Muscle of leg (tissue), 11 donors: Measurements from ENCODE around the gene CAV1. TPM values are rescaled to one million over a fixed set of nuclear protein-coding genes. Genes with fewer than 3 reads are reported as not detected.

Source experiments
- DNase-seq: peaks from one replicate; pipeline ENCODE4 v3.0.0; 2013
- H3K27ac ChIP-seq: one replicate; pipeline ENCODE4 v1.5.1; 2013; ENCODE audit warnings: mild to moderate bottlenecking, low read length, control low read depth
- H3K27me3 ChIP-seq: one replicate; pipeline ENCODE4 v1.6.1; 2013; ENCODE audit warnings: low read length; ENCODE audit not compliant: control insufficient read depth, insufficient read depth
- H3K36me3 ChIP-seq: one replicate; pipeline ENCODE4 v1.6.1; 2013; ENCODE audit warnings: low read length; ENCODE audit not compliant: control insufficient read depth, insufficient read depth
- H3K4me1 ChIP-seq: one replicate; pipeline ENCODE4 v1.6.1; 2013; ENCODE audit warnings: low read length; ENCODE audit not compliant: control insufficient read depth, insufficient read depth
- H3K4me3 ChIP-seq: one replicate; pipeline ENCODE4 v1.5.1; 2013; ENCODE audit warnings: low read length, control low read depth
- H3K9me3 ChIP-seq: replicated peaks from 2 replicates; pipeline ENCODE4 v1.6.1; 2013; ENCODE audit warnings: low read depth, low read length; ENCODE audit not compliant: control insufficient read depth
- WGBS: methylation state at CpG from one replicate; pipeline ENCODE4 v1.1.5; 2013; ENCODE audit warnings: missing lambda C conversion rate; ENCODE audit not compliant: insufficient coverage; 5-methylcytosine and 5-hydroxymethylcytosine counted together
- polyA plus RNA-seq, 8 donors: library from polyadenylated mRNA; unstranded; fragments of 120-200 nt; gene quantifications; one replicate each; pipeline versions ENCODE4 v1.2.1 to v1.2.3, GENCODE V29; 2013; ENCODE audit warnings: inconsistent platforms in 1 of 8, low replicate concordance in 1 of 8; ENCODE audit not compliant: insufficient read length in 8 of 8, insufficient read depth in 1 of 8
- total RNA-seq: library from RNA; stranded (reverse); fragments of 120-200 nt; gene quantifications from one replicate; pipeline ENCODE4 v1.2.4, GENCODE V29; 2013

CAV1 gene
- total and polyA plus RNA-seq, 9 donors = 166 to 253 (median 198) TPM

DNA sequence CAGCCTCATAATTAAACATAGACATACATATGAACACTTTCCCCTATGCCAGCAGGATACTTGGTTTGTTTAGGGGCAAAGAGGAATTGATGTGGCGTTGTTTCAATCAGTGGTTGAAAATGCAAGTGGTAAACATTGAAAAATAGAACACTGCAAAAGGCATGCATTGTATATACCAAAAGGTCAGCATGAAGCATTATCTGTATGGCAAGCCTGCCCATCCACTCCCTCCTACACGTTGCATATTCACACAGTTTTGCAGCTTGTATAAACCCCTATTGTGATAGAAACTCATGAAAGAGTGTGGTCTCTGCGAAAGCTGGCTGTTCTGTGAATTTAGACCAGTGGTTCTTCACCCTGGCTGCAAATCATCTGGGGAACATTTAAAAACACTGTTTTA lies 17.1 kb downstream of the CAV1 start:
- WGBS = no CpG with 5 or more reads among the region's 3 CpGs
- no peaks in the 10 kb centered on the region for H3K9me3 ChIP-seq
- peaks cover 3% of the 10 kb centered on the region for H3K36me3 ChIP-seq
- no peaks in the 10 kb centered on the region for H3K27me3 ChIP-seq
- DNase-seq = no peak
- no peak overlapping the region for H3K4me3 ChIP-seq
- H3K27ac ChIP-seq = no peak overlapping the region
- H3K4me1 ChIP-seq = no peaks in the 10 kb centered on the region

DNA sequence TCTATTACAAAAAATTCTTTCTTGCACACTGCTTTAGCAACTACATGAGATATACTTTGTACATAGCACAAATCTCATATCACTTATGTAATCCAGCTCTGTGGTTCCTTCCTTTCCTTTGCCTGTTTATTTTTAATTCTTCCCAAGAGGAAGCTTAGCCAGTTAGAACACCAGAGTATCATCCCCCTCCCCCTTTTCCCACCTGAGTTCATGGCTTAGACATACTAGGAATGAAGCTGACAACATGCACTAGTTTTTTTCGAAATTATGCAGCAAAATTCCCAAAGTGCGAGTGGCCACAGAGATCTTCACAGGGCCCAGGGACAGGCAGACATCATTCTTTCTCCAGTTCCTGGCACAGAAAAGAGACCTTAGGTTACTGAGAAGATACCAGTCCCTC lies 17.8 kb downstream of the CAV1 start:
- WGBS = 81% methylated on average over 2 of the region's 2 CpGs

DNA sequence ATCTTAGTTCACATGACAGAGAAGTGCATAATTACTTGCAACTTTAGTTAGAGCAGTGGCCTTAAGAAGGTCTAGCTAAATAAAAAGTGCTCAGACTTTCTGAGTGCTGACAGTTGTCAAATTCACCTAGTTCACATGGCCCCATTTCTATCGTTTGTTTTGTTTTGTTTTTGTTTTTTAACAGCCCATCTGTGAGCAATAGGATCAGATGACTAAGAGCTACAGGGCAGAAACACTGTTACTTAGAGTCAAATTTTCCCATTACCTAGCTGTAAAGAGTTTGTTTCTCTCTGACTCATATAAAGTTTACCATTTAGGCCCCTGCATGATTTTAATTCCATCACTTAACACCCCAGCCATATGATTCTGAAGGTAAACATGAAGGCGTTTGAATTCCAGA lies 18.8 kb downstream of the CAV1 start:
- Histone ChIP-seq H3K4me3 (no peak overlapping the region), H3K27ac (no peak overlapping the region), H3K9me3 (no peaks in the 10 kb centered on the region), H3K36me3 (no peaks in the 10 kb centered on the region), H3K4me1 (no peaks in the 10 kb centered on the region), H3K27me3 (no peaks in the 10 kb centered on the region)
- no CpG with 5 or more reads among the region's 2 CpGs for WGBS
- DNase-seq = no peak

More for the DNA sequence above, 17.8 kb downstream of the CAV1 start:
- H3K4me3 ChIP-seq = no peak overlapping the region
- no peaks in the 10 kb centered on the region for H3K27me3 ChIP-seq
- no peaks in the 10 kb centered on the region for H3K9me3 ChIP-seq
- DNase-seq = no peak
- no peaks in the 10 kb centered on the region for H3K4me1 ChIP-seq
- peaks cover 3% of the 10 kb centered on the region for H3K36me3 ChIP-seq
- H3K27ac ChIP-seq = no peak overlapping the region

DNA sequence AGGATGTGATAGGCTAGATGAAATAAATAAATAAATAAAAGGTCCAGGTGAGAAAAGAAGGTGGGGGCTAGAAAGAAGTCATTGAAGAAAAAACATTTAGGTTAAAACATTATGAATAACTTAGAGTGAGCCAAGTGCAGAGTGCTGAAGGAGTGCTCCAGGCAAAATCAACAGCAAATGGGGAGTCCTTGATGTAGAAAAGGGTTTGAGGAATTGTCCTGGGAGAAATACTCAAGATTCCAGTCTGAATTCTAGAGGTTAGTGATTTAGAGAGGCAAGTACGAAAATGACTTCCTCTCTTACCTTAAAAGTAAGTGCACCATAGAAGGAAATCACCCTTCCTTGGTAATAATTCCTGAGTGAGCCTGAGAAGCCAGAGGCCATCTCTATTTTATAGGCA lies 19.7 kb downstream of the CAV1 start:
- no CpG with 5 or more reads among the region's 1 CpG for WGBS
- no peaks in the 10 kb centered on the region for H3K4me1 ChIP-seq
- H3K9me3 ChIP-seq = no peaks in the 10 kb centered on the region
- H3K27ac ChIP-seq = no peak overlapping the region
- no peaks in the 10 kb centered on the region for H3K27me3 ChIP-seq
- no peak for DNase-seq
- peaks cover 3% of the 10 kb centered on the region for H3K36me3 ChIP-seq
- no peak overlapping the region for H3K4me3 ChIP-seq

DNA sequence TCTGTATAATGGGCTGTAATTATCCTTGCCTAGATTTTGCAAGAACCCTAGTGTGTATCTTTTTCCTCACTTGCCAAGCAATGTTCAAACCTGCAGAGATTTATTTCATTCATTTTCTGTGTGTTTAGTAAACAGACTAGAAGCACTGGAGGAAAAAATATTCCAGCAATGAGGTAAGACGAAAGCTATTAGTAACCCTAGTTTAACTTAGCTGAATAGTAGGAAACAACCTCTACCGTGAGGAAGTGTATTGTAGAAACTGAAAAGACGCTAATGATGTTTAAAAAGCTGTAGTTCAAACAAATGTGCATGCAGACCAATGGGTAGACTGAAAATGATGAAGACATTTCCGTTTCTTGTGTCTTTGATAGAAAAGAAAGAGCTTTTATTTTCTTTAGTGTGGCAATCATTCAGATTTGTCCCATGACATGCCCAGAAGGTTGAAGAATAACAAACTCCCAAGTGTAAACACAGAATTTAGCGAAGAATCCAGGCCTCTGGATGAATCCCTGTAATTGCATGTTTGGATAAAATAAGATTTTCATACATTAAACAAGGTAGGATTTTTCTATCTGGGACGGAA lies 20.7 kb downstream of the CAV1 start:
- H3K27ac ChIP-seq = no peak overlapping the region
- no peaks in the 10 kb centered on the region for H3K9me3 ChIP-seq
- no peaks in the 10 kb centered on the region for H3K27me3 ChIP-seq
- H3K36me3 ChIP-seq = peaks cover 5% of the 10 kb centered on the region
- no peaks in the 10 kb centered on the region for H3K4me1 ChIP-seq
- no peak overlapping the region for H3K4me3 ChIP-seq
- no peak for DNase-seq
- 100% methylated on average over 1 of the region's 6 CpGs for WGBS

DNA sequence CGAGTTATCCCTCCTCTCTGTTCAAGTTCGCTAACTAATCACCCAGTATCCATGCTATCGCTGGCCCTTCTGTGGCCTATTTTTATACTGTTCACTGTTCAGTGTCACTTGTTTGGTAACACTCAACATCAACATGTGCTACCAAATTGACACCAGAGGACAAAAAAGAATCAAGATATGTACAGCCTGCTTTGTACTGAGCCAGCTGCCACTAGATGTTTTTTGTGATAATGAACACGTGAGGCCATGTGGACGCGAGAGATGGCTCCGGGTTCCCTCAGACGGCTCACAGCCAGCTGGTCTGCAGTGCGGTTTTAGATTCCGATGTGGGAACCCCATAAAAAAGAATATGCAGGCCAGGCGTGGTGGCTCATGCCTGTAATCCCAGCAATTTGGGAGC lies 21.2 kb downstream of the CAV1 start:
- H3K4me3 ChIP-seq = no peak overlapping the region
- no peaks in the 10 kb centered on the region for H3K4me1 ChIP-seq
- peaks cover 5% of the 10 kb centered on the region for H3K36me3 ChIP-seq
- H3K9me3 ChIP-seq = no peaks in the 10 kb centered on the region
- no peak overlapping the region for H3K27ac ChIP-seq
- no peaks in the 10 kb centered on the region for H3K27me3 ChIP-seq
- DNase-seq = no peak
- 82% methylated on average over 11 of the region's 11 CpGs for WGBS

DNA sequence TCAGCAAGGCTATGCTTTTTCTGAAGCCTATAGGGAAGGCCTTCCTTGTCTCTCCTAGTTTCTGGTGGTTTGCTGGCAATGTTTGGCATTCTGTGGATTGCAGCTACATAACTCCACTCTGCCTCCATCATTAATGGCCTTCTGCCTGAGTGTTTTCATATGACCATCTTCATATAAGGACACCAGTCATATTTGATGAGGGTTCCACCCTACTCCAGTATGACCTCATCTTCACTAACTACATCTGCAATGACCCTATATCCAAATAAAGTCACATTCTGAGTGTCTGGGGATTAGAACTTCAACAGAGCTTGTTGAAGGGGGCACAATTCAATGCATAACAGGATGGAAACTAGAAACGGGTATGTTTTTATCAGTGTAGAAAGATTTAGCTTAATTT lies 22.1 kb downstream of the CAV1 start:
- DNase-seq = no peak
- Histone ChIP-seq H3K27ac (no peak overlapping the region), H3K9me3 (no peaks in the 10 kb centered on the region), H3K4me1 (no peaks in the 10 kb centered on the region), H3K4me3 (no peak overlapping the region), H3K36me3 (peaks cover 5% of the 10 kb centered on the region), H3K27me3 (no peaks in the 10 kb centered on the region)
- no CpG with 5 or more reads among the region's 1 CpG for WGBS

DNA sequence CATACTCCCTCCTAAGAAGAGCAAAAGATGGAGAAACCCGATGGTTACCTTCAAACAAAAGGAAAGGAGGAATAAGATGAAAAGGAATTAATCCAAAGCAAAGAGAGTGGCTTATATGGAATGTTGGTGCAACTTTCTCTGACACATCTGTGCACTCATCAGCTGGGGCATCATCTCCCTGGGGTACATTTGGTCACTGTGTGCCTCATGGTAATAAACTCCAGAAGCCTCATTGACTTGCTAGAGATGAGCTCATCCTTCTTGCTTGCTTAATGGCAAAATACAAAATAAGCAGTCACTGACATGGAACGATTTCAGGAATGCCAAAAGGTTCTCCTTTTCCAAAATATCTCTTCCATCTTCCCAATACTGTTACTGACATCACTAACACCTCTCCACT lies 22.5 kb downstream of the CAV1 start:
- no peak for DNase-seq
- Histone ChIP-seq H3K4me3 (no peak overlapping the region), H3K27me3 (no peaks in the 10 kb centered on the region), H3K27ac (no peak overlapping the region), H3K36me3 (peaks cover 5% of the 10 kb centered on the region), H3K4me1 (no peaks in the 10 kb centered on the region), H3K9me3 (no peaks in the 10 kb centered on the region)
- 82% methylated on average over 1 of the region's 2 CpGs for WGBS

DNA sequence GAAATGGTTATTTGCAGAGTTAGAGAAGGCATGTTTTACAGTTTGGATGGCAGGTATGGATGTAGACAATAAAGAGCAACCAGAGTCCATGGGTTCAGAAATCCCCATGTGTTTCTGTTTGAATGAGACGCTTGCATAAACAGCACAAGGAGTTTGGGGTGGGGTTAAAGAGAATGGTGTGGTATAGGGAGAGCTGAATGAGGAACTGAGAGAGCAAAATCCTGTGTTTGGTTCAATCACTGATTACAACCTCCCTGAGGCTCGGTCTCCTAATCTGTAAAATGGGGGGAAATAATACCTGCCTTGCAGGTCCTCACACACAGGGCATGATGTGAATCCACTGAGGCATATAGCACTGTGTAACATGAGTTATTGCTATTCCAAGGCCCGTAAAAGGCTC lies 23.7 kb downstream of the CAV1 start:
- DNase-seq = no peak
- whole genome bisulfite sequencing = 55% methylated on average over 2 of the region's 3 CpGs
- H3K36me3 ChIP-seq = peaks cover 5% of the 10 kb centered on the region
- H3K4me1 ChIP-seq = peaks cover 1% of the 10 kb centered on the region
- no peak overlapping the region for H3K27ac ChIP-seq
- H3K4me3 ChIP-seq = no peak overlapping the region
- no peaks in the 10 kb centered on the region for H3K27me3 ChIP-seq
- H3K9me3 ChIP-seq = no peaks in the 10 kb centered on the region

DNA sequence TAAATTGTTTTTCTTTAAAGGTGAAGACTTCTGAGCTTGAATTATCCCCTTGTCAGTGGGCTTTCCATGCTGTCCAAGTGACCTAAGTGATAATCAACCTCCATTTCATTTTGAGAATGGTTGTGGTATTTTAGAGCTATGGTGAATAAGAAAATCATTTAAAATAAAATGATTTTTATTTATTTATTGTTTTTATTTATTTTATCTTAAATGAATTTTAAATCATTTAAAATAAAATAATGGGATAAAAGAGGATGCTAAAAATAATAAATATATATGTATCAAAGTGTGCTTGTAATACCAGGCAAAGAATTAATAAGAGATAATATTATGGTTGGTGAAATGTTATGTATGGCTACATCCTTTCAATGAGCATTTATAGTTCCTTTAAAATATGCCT lies 24.5 kb downstream of the CAV1 start:
- H3K27ac ChIP-seq = no peak overlapping the region
- H3K27me3 ChIP-seq = no peaks in the 10 kb centered on the region
- no peak overlapping the region for H3K4me3 ChIP-seq
- no peaks in the 10 kb centered on the region for H3K9me3 ChIP-seq
- DNase-seq = no peak
- peaks cover 5% of the 10 kb centered on the region for H3K36me3 ChIP-seq
- peaks cover 2% of the 10 kb centered on the region for H3K4me1 ChIP-seq

DNA sequence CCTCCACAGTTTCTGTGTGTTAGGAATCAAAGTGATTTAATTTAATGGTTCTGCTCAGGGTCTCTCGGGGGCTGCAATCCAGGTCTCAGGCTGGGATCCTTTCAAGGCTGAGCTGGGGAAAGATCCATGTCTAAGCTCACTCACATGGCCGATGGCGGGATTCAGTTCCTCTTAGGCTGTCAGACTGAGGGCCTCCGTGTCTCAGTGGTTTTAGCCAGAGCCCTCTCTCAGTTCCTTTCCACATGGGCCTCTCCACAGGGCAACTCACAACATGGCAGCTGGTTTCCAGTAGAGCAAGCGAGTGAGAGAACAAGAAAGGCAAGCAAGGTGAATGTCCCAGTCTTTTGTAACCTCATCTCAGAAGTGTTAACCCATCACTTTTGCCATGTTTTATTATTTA lies 26.9 kb downstream of the CAV1 start:
- Histone ChIP-seq H3K36me3 (peaks cover 5% of the 10 kb centered on the region), H3K27me3 (no peaks in the 10 kb centered on the region), H3K27ac (no peak overlapping the region), H3K4me3 (no peak overlapping the region), H3K4me1 (peaks cover 5% of the 10 kb centered on the region), H3K9me3 (no peaks in the 10 kb centered on the region)
- no peak for DNase-seq
- WGBS = 71% methylated on average over 5 of the region's 5 CpGs
